Measurements from ENCODE around the gene ACSL4.

DNA sequence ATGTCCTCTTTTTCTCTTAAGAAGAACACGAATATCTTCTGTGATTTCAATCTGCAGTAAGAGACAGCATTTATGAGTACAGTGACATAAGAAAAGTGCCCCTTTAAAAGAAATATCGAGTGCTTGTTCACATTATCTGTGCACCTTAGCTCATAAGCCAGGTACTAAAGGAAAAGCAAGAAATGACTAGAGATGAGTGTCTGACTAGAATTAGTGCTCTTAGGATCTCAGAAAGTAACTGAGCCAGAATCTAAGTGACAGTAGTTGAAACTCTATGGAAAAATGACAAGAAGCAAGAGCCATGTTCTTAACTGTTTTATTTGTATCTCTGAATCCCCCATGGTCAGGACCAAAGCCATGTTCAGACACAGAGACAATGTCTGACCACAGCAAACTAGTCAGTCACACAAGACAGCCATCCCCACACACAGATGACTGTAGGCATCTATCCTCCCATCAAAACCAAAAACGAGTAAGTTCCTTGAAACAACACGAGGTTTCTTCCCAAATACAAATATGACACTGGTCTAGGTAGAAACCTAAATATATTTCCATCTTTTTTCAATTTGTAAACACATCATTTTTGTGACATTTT is 36.8 kb downstream of the ACSL4 start:
- TF ChIP-seq POLR2A (IDR thresholded peaks at IDR 0.05): no peak
- TF ChIP-seq, protein P1, sequence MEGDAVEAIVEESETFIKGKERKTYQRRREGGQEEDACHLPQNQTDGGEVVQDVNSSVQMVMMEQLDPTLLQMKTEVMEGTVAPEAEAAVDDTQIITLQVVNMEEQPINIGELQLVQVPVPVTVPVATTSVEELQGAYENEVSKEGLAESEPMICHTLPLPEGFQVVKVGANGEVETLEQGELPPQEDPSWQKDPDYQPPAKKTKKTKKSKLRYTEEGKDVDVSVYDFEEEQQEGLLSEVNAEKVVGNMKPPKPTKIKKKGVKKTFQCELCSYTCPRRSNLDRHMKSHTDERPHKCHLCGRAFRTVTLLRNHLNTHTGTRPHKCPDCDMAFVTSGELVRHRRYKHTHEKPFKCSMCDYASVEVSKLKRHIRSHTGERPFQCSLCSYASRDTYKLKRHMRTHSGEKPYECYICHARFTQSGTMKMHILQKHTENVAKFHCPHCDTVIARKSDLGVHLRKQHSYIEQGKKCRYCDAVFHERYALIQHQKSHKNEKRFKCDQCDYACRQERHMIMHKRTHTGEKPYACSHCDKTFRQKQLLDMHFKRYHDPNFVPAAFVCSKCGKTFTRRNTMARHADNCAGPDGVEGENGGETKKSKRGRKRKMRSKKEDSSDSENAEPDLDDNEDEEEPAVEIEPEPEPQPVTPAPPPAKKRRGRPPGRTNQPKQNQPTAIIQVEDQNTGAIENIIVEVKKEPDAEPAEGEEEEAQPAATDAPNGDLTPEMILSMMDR (IDR thresholded peaks at IDR 0.05): no peak
